DND-41 (cell line): ENCODE measurements around the gene SIAH1.

ENCODE experiments used
- ATAC-seq: fragments of 200-7000 bp; cut with Tn5 transposase; 3 replicates; pipeline ENCODE4 v1.9.1; 2021; ENCODE audit warnings: low read depth; ENCODE audit not compliant: insufficient read depth
- DNase-seq: peaks from one replicate; pipeline ENCODE4 v3.0.0-alpha.2; 2020
- H2AFZ ChIP-seq: 2 replicates; pipeline ENCODE4 v1.6.0; 2012; ENCODE audit warnings: low read depth, low read length
- H3K27ac ChIP-seq: 2 replicates; pipeline ENCODE4 v1.5.1; 2012; ENCODE audit warnings: low read length, inconsistent platforms
- H3K27me3 ChIP-seq: fragments of 200-600 bp; sonication (generic); 2 replicates; pipeline ENCODE4 v1.6.0; 2012; ENCODE audit warnings: low read length, mild to moderate bottlenecking, inconsistent platforms; ENCODE audit not compliant: insufficient read depth, poor library complexity
- H3K36me3 ChIP-seq: 2 replicates; pipeline ENCODE4 v1.5.1; 2012; ENCODE audit warnings: low read length, inconsistent platforms; ENCODE audit not compliant: insufficient read depth
- H3K4me1 ChIP-seq: 2 replicates; pipeline ENCODE4 v1.5.1; 2012; ENCODE audit warnings: mild to moderate bottlenecking, low read length; ENCODE audit not compliant: insufficient read depth
- H3K4me2 ChIP-seq: 2 replicates; pipeline ENCODE4 v1.6.0; 2012; ENCODE audit warnings: mild to moderate bottlenecking, moderate library complexity, low read length, inconsistent platforms; ENCODE audit not compliant: insufficient read depth
- H3K4me3 ChIP-seq, 2 experiments: fragments of 200-600 bp in 1 of 2; shearing (Covaris generic) in 1 of 2; 2 replicates each; pipeline ENCODE4 v1.5.1; 2012 to 2016; ENCODE audit warnings: inconsistent platforms in 2 of 2, low read length in 2 of 2, mild to moderate bottlenecking in 2 of 2, low read depth in 1 of 2, moderate library complexity in 1 of 2
- H3K79me2 ChIP-seq: 2 replicates; pipeline ENCODE4 v1.6.0; 2012; ENCODE audit warnings: low read length, inconsistent platforms; ENCODE audit not compliant: insufficient read depth
- H3K9ac ChIP-seq: 2 replicates; pipeline ENCODE4 v1.6.0; 2012; ENCODE audit warnings: low read depth, mild to moderate bottlenecking, inconsistent platforms, low read length, moderate library complexity
- H3K9me3 ChIP-seq: 2 replicates; pipeline ENCODE4 v1.5.1; 2012; ENCODE audit warnings: low read length, moderate library complexity, mild to moderate bottlenecking, inconsistent platforms; ENCODE audit not compliant: insufficient read depth, severe bottlenecking
- H4K20me1 ChIP-seq: 2 replicates; pipeline ENCODE4 v1.6.0; 2012; ENCODE audit warnings: low read length; ENCODE audit not compliant: insufficient read depth
- CTCF ChIP-seq: IDR thresholded peaks from 2 replicates; pipeline ENCODE4 v1.5.1; 2012; ENCODE audit warnings: borderline replicate concordance, low read length, moderate library complexity, mild to moderate bottlenecking; ENCODE audit not compliant: poor library complexity, severe bottlenecking; ENCODE audit errors: extremely low read depth
- EZH2 ChIP-seq: IDR thresholded peaks from 3 replicates; pipeline ENCODE4 v1.6.1; 2012; ENCODE audit warnings: borderline replicate concordance, low read depth, mild to moderate bottlenecking, moderate library complexity, low read length, inconsistent platforms; ENCODE audit not compliant: severe bottlenecking

SIAH1 gene

GRCh38 chr16:48365025-48365600 is 20.1 kb downstream of the SIAH1 start:
- H3K9ac ChIP-seq = no peak overlapping the region
- no peaks in the 10 kb centered on the region for H3K9me3 ChIP-seq
- peaks cover 84% of the 10 kb centered on the region for H4K20me1 ChIP-seq
- ATAC-seq (no peak), DNase-seq (no peak)
- no peak overlapping the region for H3K4me3 ChIP-seq
- peaks cover 15% of the 10 kb centered on the region for H3K36me3 ChIP-seq
- no peak overlapping the region for H2AFZ ChIP-seq
- H3K27ac ChIP-seq = no peak overlapping the region
- TF ChIP-seq EZH2 (no peak), CTCF (no peak)
- H3K4me1 ChIP-seq = peaks cover 21% of the 10 kb centered on the region
- H3K79me2 ChIP-seq = peaks cover 100% of the 10 kb centered on the region
- H3K4me2 ChIP-seq = no peak overlapping the region
- H3K27me3 ChIP-seq = no peaks in the 10 kb centered on the region

GRCh38 chr16:48361540-48362144 is 23.6 kb downstream of the SIAH1 start:
- Histone ChIP-seq H3K36me3 (peaks cover 32% of the 10 kb centered on the region), H3K4me3 (no peak overlapping the region), H3K4me1 (peaks cover 3% of the 10 kb centered on the region), H3K9ac (no peak overlapping the region), H3K9me3 (no peaks in the 10 kb centered on the region), H2AFZ (no peak overlapping the region), H4K20me1 (peaks cover 80% of the 10 kb centered on the region), H3K4me2 (no peak overlapping the region), H3K79me2 (peaks cover 100% of the 10 kb centered on the region), H3K27me3 (no peaks in the 10 kb centered on the region), H3K27ac (no peak overlapping the region)
- TF ChIP-seq EZH2 (no peak), CTCF (no peak)
- no peak for ATAC-seq
- DNase-seq = no peak

- Histone ChIP-seq H3K4me1 (no peaks in the 10 kb centered on the region), H3K4me3 (no peak overlapping the region), H3K27me3 (no peaks in the 10 kb centered on the region), H3K4me2 (no peak overlapping the region), H3K79me2 (peaks cover 100% of the 10 kb centered on the region), H2AFZ (no peak overlapping the region), H4K20me1 (peaks cover 75% of the 10 kb centered on the region), H3K36me3 (peaks cover 38% of the 10 kb centered on the region), H3K27ac (no peak overlapping the region), H3K9me3 (no peaks in the 10 kb centered on the region), H3K9ac (no peak overlapping the region)
- no peak for DNase-seq
- no peak for ATAC-seq
- no peak for TF ChIP-seq EZH2
- no peak for TF ChIP-seq CTCF
Observed at GRCh38 chr16:48361012-48361411, 24.2 kb downstream of the SIAH1 start.
